ENCODE results near the gene GUCA1C.

GUCA1C gene

GRCh38 chr3:108894981-108895380, 58.7 kb downstream of the GUCA1C start:
- no peak for TF ChIP-seq CTCF (IDR thresholded peaks at IDR 0.05; ENCODE audit: borderline replicate concordance, control extremely low read depth, extremely low read depth, insufficient read depth, missing control alignments)
- DNase-seq (ENCODE audit: low spot score), result no peak
- in situ Hi-C loops (cut with MboI; ENCODE audit: low sequenced_read_pairs, unreplicated experiment), result no loop called here

GRCh38 chr3:108891833-108892232, 61.8 kb downstream of the GUCA1C start:
- no peak for DNase-seq (ENCODE audit: low spot score)
- TF ChIP-seq CTCF (IDR thresholded peaks at IDR 0.05; ENCODE audit: borderline replicate concordance, control extremely low read depth, extremely low read depth, insufficient read depth, missing control alignments), result no peak
- in situ Hi-C loops (cut with MboI; ENCODE audit: low sequenced_read_pairs, unreplicated experiment), result no loop called here

GRCh38 chr3:108887777-108888176, 65.9 kb downstream of the GUCA1C start:
- no peak for DNase-seq (ENCODE audit: low spot score)
- in situ Hi-C loops (cut with MboI; ENCODE audit: low sequenced_read_pairs, unreplicated experiment), result no loop called here
- no peak for TF ChIP-seq CTCF (IDR thresholded peaks at IDR 0.05; ENCODE audit: borderline replicate concordance, control extremely low read depth, extremely low read depth, insufficient read depth, missing control alignments)

GRCh38 chr3:108887121-108887520, 66.6 kb downstream of the GUCA1C start:
- DNase-seq (ENCODE audit: low spot score), result no peak
- no peak for TF ChIP-seq CTCF (IDR thresholded peaks at IDR 0.05; ENCODE audit: borderline replicate concordance, control extremely low read depth, extremely low read depth, insufficient read depth, missing control alignments)
- in situ Hi-C loops (cut with MboI; ENCODE audit: low sequenced_read_pairs, unreplicated experiment), result no loop called here

- DNase-seq (ENCODE audit: low spot score), result no peak
- TF ChIP-seq CTCF (IDR thresholded peaks at IDR 0.05; ENCODE audit: borderline replicate concordance, control extremely low read depth, extremely low read depth, insufficient read depth, missing control alignments), result no peak
- in situ Hi-C loops (cut with MboI; ENCODE audit: low sequenced_read_pairs, unreplicated experiment), result no loop called here
Measured at GRCh38 chr3:108883373-108883772, 70.3 kb downstream of the GUCA1C start.

GRCh38 chr3:108882762-108883161, 70.9 kb downstream of the GUCA1C start:
- no peak for TF ChIP-seq CTCF (IDR thresholded peaks at IDR 0.05; ENCODE audit: borderline replicate concordance, control extremely low read depth, extremely low read depth, insufficient read depth, missing control alignments)
- DNase-seq (ENCODE audit: low spot score), result no peak
- in situ Hi-C loops (cut with MboI; ENCODE audit: low sequenced_read_pairs, unreplicated experiment), result no loop called here

- DNase-seq (ENCODE audit: low spot score), result no peak
- in situ Hi-C loops (cut with MboI; ENCODE audit: low sequenced_read_pairs, unreplicated experiment), result no loop called here
- TF ChIP-seq CTCF (IDR thresholded peaks at IDR 0.05; ENCODE audit: borderline replicate concordance, control extremely low read depth, extremely low read depth, insufficient read depth, missing control alignments), result no peak
Measured at GRCh38 chr3:108879915-108880314, 73.8 kb downstream of the GUCA1C start.
